D721Med (cell line): ENCODE results near the gene NEURL1.

Source experiments
- DNase-seq: peaks from one replicate; pipeline ENCODE4 v3.0.0; 2011; ENCODE audit warnings: low spot score; ENCODE audit not compliant: insufficient read length
- FAIRE-seq: peaks from 2 replicates; lab custom pipeline; 2011; peaks lifted over from hg19 to GRCh38; lab: Jason Lieb, UNC
- TF ChIP-seq, protein P1 (sequence below): IDR thresholded peaks from 2 replicates; pipeline ENCODE4 v1.5.1; 2012; ENCODE audit warnings: mild to moderate bottlenecking, control low read depth; ENCODE audit not compliant: insufficient read depth; ENCODE audit errors: missing control alignments

Gene NEURL1

DNA sequence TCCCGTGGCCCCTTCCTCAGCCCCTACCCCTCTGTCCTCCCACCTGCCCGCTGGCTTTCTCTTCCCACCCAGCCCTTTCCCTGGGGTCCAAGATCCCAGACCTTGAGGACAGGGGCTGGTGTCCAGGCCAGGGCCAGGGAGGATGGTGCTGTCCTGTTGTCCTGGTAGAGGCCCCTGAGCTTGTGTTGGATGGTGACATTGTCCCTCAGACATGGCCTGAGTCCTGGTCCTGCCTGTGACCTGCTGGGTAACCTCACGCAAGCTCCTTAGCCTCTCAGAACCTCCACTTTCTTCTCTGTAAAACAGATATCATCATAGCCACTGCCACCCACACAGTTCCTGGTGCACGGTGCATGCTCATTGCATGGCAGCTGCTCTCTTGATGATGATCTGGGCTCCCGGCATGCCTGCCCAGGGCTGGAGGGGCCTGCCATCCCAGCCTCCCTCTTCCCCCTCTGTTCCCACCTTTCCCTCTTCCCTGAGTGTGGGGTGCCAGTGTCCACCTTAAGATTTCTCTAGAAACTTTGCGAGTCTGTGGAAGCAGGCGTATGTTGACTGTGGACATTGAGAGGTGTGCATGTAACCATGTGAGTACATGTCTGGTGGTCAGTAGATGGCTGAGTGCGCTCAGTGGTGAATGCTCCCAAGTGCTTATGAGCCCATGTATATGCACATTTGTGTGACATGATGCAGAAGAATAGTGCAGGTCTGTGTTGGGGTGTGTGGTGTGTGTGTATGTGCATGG, 60.4 kb downstream of the NEURL1 start:
- DNase-seq (no peak), FAIRE-seq (no peak)
- TF ChIP-seq, protein P1, sequence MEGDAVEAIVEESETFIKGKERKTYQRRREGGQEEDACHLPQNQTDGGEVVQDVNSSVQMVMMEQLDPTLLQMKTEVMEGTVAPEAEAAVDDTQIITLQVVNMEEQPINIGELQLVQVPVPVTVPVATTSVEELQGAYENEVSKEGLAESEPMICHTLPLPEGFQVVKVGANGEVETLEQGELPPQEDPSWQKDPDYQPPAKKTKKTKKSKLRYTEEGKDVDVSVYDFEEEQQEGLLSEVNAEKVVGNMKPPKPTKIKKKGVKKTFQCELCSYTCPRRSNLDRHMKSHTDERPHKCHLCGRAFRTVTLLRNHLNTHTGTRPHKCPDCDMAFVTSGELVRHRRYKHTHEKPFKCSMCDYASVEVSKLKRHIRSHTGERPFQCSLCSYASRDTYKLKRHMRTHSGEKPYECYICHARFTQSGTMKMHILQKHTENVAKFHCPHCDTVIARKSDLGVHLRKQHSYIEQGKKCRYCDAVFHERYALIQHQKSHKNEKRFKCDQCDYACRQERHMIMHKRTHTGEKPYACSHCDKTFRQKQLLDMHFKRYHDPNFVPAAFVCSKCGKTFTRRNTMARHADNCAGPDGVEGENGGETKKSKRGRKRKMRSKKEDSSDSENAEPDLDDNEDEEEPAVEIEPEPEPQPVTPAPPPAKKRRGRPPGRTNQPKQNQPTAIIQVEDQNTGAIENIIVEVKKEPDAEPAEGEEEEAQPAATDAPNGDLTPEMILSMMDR: no peak

DNA sequence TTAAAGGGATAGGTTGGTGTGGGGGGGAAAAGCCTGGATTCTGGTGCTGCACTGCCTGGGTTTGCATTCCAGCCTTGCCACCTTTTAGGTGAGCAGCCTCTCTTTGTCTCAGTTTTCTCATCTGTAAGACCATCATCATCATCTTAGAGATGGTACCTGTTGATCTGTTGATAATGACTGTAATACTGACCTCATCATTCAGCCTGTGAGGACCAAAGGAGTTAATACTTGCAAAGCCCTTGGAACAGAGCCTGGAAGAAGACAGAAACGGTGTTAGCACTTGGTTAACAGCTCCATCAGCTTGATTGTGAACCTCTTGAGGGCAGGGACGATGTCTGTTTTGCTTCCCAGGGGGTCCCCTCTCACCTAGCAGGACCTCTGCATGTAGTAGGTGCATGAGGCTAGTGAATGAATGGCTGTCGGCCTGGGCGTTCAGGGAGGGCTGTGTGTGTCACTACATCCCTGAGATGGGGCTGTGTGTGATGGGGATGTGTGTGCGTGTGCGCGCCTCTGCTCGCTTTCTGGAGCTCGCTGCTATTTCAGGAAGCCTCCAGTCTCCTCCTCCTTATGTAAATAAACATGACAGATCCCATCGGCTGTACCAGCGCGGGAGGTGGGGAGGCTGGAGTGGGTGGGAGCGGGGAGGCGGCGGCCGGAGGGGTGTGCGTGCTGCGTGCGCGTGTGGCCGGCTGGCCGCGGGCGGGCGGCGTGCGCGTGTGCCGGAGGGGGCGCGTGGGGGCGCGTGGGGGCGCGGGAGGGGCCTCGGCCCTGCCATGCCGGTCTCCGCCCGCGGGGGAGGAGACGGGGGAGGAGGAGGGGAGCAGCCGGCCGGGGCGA, 61.2 kb downstream of the NEURL1 start:
- DNase-seq (peak; percentile 93), FAIRE-seq (no peak)
- TF ChIP-seq, protein P1: no peak

DNA sequence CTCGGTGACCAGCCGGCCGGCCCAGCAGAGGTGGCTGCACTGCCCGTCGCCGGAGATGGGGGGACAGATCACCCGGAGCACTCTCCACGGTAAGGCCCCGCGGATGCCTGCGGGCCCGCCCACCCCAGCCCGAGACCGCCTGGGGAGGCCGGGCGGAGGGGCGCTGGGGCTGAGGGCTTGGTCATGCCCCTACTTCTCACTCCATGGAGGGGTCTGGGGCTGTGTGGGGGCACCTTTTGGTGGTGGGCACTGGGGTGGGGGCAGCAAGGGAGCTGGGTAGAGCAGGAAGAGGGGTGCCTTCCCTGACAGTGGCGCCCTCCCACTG, 61.8 kb downstream of the NEURL1 start:
- no peak for FAIRE-seq

DNA sequence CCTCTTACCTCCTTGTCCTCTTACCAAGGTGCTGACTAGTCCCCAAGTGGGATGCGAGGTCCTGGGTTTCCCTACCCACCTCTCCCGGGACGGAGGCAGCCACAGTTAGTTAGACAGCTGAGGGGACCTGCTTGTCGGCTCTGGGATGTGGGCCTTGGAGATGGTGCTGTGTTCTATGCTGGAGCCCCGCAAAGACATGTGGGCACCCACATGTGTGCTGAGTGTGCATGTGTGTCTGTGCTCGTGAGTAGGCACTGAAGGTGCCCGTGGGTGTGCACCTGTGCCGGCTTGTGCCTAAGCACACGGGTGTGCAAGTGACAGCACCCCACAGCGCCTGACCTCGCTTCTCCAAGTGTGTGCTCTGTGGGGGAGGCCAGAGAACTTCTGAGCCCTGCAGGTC, 62.2 kb downstream of the NEURL1 start:
- DNase-seq (no peak), FAIRE-seq (no peak)
- TF ChIP-seq, protein P1: no peak

More for the DNA sequence above, 61.8 kb downstream of the NEURL1 start:
- TF ChIP-seq, protein P1: no peak
- no peak for DNase-seq

DNA sequence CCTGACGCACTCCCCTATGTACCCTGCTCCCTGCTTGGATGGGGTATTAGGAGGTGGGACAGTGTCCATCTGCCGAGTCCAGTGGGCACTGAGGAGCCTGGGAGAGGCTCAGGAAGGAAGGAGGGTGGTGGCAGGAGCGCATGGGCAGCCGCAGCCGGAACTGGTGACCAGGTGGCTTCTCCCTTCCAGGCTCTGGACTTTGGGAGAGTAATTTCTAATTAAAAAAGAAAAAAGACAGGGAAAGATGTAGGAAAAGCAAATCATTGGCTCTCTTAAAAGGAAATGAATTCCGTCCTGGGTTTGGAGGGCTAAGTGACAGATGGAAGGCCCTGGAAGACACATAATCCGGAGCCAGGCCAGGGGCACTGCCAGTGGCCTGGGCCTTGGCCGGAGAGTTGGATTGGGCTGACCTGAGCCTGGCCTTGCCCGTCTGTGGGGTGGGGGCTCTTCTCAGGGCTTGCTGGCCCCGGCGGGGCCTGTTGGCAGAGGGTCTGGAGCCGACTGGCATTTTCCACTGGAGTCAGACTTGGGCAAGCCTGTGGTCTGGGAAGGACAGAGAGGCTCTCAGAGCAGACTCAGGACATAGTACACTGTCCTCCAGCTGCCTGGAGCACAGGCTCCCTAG, 63.0 kb downstream of the NEURL1 start:
- DNase-seq: no peak
- FAIRE-seq: no peak
- TF ChIP-seq, protein P1: no peak

DNA sequence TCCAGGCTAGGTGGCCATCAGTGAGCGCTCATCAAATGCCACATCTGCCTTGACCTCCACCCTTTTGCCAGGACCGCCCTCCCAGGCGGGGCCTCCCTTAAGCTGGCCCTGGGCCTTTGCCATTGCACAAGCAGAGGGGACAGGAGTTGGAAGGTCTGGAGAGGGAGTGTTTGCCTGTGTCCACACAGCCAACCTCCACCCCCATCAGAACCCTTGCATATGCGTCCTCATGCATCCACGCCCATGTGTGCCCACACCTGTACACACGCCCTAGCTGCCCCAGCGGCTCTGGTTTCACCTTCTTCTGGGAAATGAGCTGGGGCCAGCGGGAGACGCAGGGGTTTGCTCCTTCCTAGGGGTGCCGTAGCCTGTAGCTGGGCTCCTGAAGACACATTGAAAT, 64.0 kb downstream of the NEURL1 start:
- FAIRE-seq (no peak), DNase-seq (no peak)
- TF ChIP-seq, protein P1: no peak
